ENCODE data around the gene RNASEH2B.

- TF ChIP-seq CTCF (IDR thresholded peaks at IDR 0.05) = no peak
- no peak for TF ChIP-seq PBX3 (IDR thresholded peaks at IDR 0.05)
- no peak for TF ChIP-seq EP300 (IDR thresholded peaks at IDR 0.05)
- no peak for TF ChIP-seq EHMT2 (IDR thresholded peaks at IDR 0.05; ENCODE audit: low read depth)
- no peak for TF ChIP-seq POLR2A (IDR thresholded peaks at IDR 0.05; ENCODE audit: low read length)
- TF ChIP-seq MAFK (IDR thresholded peaks at IDR 0.05; ENCODE audit: partially characterized antibody) = no peak
- TF ChIP-seq FOSL2 (IDR thresholded peaks at IDR 0.05) = no peak
- TF ChIP-seq FOSL2 (CRISPR knock-in tag; IDR thresholded peaks at IDR 0.05) = no peak
- TF ChIP-seq TP53 (CRISPR knock-in tag; IDR thresholded peaks at IDR 0.05) = no peak
- no peak for TF ChIP-seq MAZ (IDR thresholded peaks at IDR 0.05; ENCODE audit: borderline replicate concordance, low read depth, low read length)
- TF ChIP-seq NR3C1 (IDR thresholded peaks at IDR 0.05) = no peak
These were observed 14.4 kb downstream of the RNASEH2B start for GRCh38 chr13:50924025-50924424.
